ENCODE data around the gene ITGA8. TPM values are rescaled to one million over a fixed set of nuclear protein-coding genes. Genes with fewer than 3 reads are reported as not detected.
"Not testable (repeated sequence)": the region's sequence is repeated elsewhere in the genome, so short reads cannot be mapped to it uniquely, and the experiment has no call there.

The ITGA8 gene
- total RNA-seq, 1 experiment from 2014 or later, result 0.06 TPM

- peak; percentile 70 for DNase-seq (ENCODE audit: low read depth)
Observed at GRCh38 chr10:15504101-15504840, 215.5 kb downstream of the ITGA8 start.

- no peak for DNase-seq (ENCODE audit: low read depth)
Observed at GRCh38 chr10:15494850-15495506, 224.7 kb downstream of the ITGA8 start.

- no peak for DNase-seq (ENCODE audit: low read depth)
Observed at GRCh38 chr10:15491856-15492642, 227.7 kb downstream of the ITGA8 start.

GRCh38 chr10:15489431-15489830 is 230.3 kb downstream of the ITGA8 start:
- DNase-seq (ENCODE audit: low read depth), result no peak

GRCh38 chr10:15487376-15487775 is 232.3 kb downstream of the ITGA8 start:
- no peak for DNase-seq (ENCODE audit: low read depth)

GRCh38 chr10:15486404-15486803 is 233.3 kb downstream of the ITGA8 start:
- peak; percentile 9 for DNase-seq (ENCODE audit: low read depth)

- DNase-seq (ENCODE audit: low read depth), result peak; percentile 20
Observed at GRCh38 chr10:15485684-15486316, 233.9 kb downstream of the ITGA8 start.

GRCh38 chr10:15485027-15485426 is 234.7 kb downstream of the ITGA8 start:
- DNase-seq (ENCODE audit: low read depth), result no peak

GRCh38 chr10:15484128-15484527 is 235.6 kb downstream of the ITGA8 start:
- no peak for DNase-seq (ENCODE audit: low read depth)

- DNase-seq (ENCODE audit: low read depth), result no peak
Observed at GRCh38 chr10:15483215-15484075, 236.3 kb downstream of the ITGA8 start.

- DNase-seq (ENCODE audit: low read depth), result no peak
Observed at GRCh38 chr10:15482156-15482555, 237.6 kb downstream of the ITGA8 start.

GRCh38 chr10:15478950-15479349 is 240.8 kb downstream of the ITGA8 start:
- DNase-seq (ENCODE audit: low read depth), result no peak

GRCh38 chr10:15478429-15478828 is 241.3 kb downstream of the ITGA8 start:
- DNase-seq (ENCODE audit: low read depth), result no peak

- no peak for DNase-seq (ENCODE audit: low read depth)
Observed at GRCh38 chr10:15476337-15476736, 243.4 kb downstream of the ITGA8 start.

GRCh38 chr10:15475439-15475838 is 244.3 kb downstream of the ITGA8 start:
- DNase-seq (ENCODE audit: low read depth), result not testable (repeated sequence)

- DNase-seq (ENCODE audit: low read depth), result no peak
Observed at GRCh38 chr10:15474671-15475070, 245.1 kb downstream of the ITGA8 start.

GRCh38 chr10:15473396-15473767 is 246.3 kb downstream of the ITGA8 start:
- DNase-seq (ENCODE audit: low read depth), result no peak

- DNase-seq (ENCODE audit: low read depth), result peak; percentile 78
Observed at GRCh38 chr10:15472431-15473395, 247.0 kb downstream of the ITGA8 start.

- DNase-seq (ENCODE audit: low read depth), result no peak
Observed at GRCh38 chr10:15472008-15472407, 247.7 kb downstream of the ITGA8 start.

- DNase-seq (ENCODE audit: low read depth), result no peak
Observed at GRCh38 chr10:15469111-15469510, 250.6 kb downstream of the ITGA8 start.

Measured in Daoy (cell line).